A673 (cell line): Measurements from ENCODE around the gene GPATCH11. TPM values are rescaled to one million over a fixed set of nuclear protein-coding genes. Genes with fewer than 3 reads are reported as not detected.

Experiments used
- BruUV-seq: library from RNA; stranded (reverse); fragments of 400-500 nt; replicated peaks from 2 replicates; lab custom pipeline; 2021; lab: Mats Ljungman, UMichigan
- CTCF ChIA-PET: fragments of 300-600 bp; sonication (Branson Sonifier 250); formaldehyde crosslinking; loops from one replicate; lab custom pipeline; 2022; ENCODE audit warnings: antibody characterized with exemption; lab: Charles Lee
- POLR2A ChIA-PET: fragments of 300-600 bp; sonication (Branson Sonifier 250); formaldehyde crosslinking; loops from one replicate; lab custom pipeline; 2022; ENCODE audit warnings: antibody characterized with exemption; ENCODE audit not compliant: low non-redundant PET; lab: Charles Lee
- DNase-seq: peaks from one replicate; pipeline ENCODE4 v3.0.0-alpha.2; 2015; ENCODE audit warnings: low spot score
- H3K27ac ChIP-seq: fragments of 200-600 bp; sonication (generic); 2 replicates; pipeline ENCODE4 v1.5.1; 2016; ENCODE audit warnings: mixed run types, low read depth, mild to moderate bottlenecking, mixed read lengths, antibody characterized with exemption, low read length; ENCODE audit not compliant: poor library complexity, severe bottlenecking
- H3K27me3 ChIP-seq: fragments of 200-600 bp; sonication (generic); replicated peaks from 2 replicates; pipeline ENCODE4 v1.6.1; 2017; ENCODE audit warnings: mixed run types, low read depth, mild to moderate bottlenecking, mixed read lengths, antibody characterized with exemption, low read length; ENCODE audit not compliant: insufficient read depth, poor library complexity
- H3K36me3 ChIP-seq: fragments of 200-600 bp; sonication (generic); 2 replicates; pipeline ENCODE4 v1.6.1; 2016; ENCODE audit warnings: mixed run types, mild to moderate bottlenecking, mixed read lengths, antibody characterized with exemption, low read length; ENCODE audit not compliant: insufficient read depth, poor library complexity, severe bottlenecking
- H3K4me1 ChIP-seq: fragments of 200-600 bp; sonication (generic); 2 replicates; pipeline ENCODE4 v1.6.1; 2017; ENCODE audit warnings: mixed run types, mild to moderate bottlenecking, mixed read lengths, antibody characterized with exemption, low read length; ENCODE audit not compliant: insufficient read depth, poor library complexity, severe bottlenecking
- H3K4me3 ChIP-seq: fragments of 200-600 bp; sonication (generic); 2 replicates; pipeline ENCODE4 v1.5.1; 2016; ENCODE audit warnings: low read depth, mixed run types, mild to moderate bottlenecking, mixed read lengths, low read length; ENCODE audit not compliant: poor library complexity, severe bottlenecking
- H3K9me3 ChIP-seq: fragments of 200-600 bp; sonication (generic); 2 replicates; pipeline ENCODE4 v1.6.1; 2016; ENCODE audit warnings: mixed run types, low read depth, mild to moderate bottlenecking, mixed read lengths, antibody characterized with exemption, low read length; ENCODE audit not compliant: poor library complexity, severe bottlenecking
- CTCF ChIP-seq: fragments of 300-800, 200-600 bp; sonication (generic); conservative IDR thresholded peaks from 2 replicates; pipeline ENCODE4 v1.5.1; 2017; ENCODE audit warnings: low read depth, mild to moderate bottlenecking, antibody characterized with exemption, low read length, moderate library complexity, mixed read lengths
- EZH2 ChIP-seq: fragments of 200-600 bp; sonication (generic); IDR thresholded peaks from 2 replicates; pipeline ENCODE4 v1.6.1; 2017; ENCODE audit warnings: borderline replicate concordance, low read depth, mild to moderate bottlenecking, mixed read lengths, antibody characterized with exemption, low read length; ENCODE audit not compliant: poor library complexity, severe bottlenecking
- intact Hi-C: fragments of 100-400 bp; cut with micrococcal nuclease; formaldehyde crosslinking; loops from one replicate; pipeline ENCODE4 v1.10.0; 2022; ENCODE audit not compliant: unreplicated experiment
- total RNA-seq: library from RNA; stranded (reverse); gene quantifications from 2 replicates; pipeline ENCODE4 v1.2.3, GENCODE V29; 2021

GPATCH11 gene
- total RNA-seq, 1 experiment from 2014 or later = 15.6 TPM

- no peaks in the 10 kb centered on the region for H3K9me3 ChIP-seq
- no peak overlapping the region for H3K4me3 ChIP-seq
- no peak overlapping the region for H3K27ac ChIP-seq
- TF ChIP-seq EZH2 (no peak), CTCF (no peak)
- DNase-seq = no peak
- intact Hi-C loops = no loop called here
- ChIA-PET CTCF (no interaction called here), POLR2A (no interaction called here)
- peaks cover 18% of the 10 kb centered on the region for H3K36me3 ChIP-seq
- no TSS peak for BruUV-seq
- H3K27me3 ChIP-seq = no peaks in the 10 kb centered on the region
- no peaks in the 10 kb centered on the region for H3K4me1 ChIP-seq
Measured at GRCh38 chr2:37109523-37109922, 25.2 kb downstream of the GPATCH11 start.

- TF ChIP-seq EZH2 = no peak
- TF ChIP-seq CTCF = no peak
- ChIA-PET POLR2A (no interaction called here), CTCF (no interaction called here)
- no peak overlapping the region for H3K4me3 ChIP-seq
- H3K27ac ChIP-seq = no peak overlapping the region
- BruUV-seq = no TSS peak
- intact Hi-C loops = no loop called here
- H3K9me3 ChIP-seq = no peaks in the 10 kb centered on the region
- no peak for DNase-seq
- H3K4me1 ChIP-seq = no peaks in the 10 kb centered on the region
- no peaks in the 10 kb centered on the region for H3K27me3 ChIP-seq
- H3K36me3 ChIP-seq = peaks cover 18% of the 10 kb centered on the region
Measured at GRCh38 chr2:37110306-37111212, 26.2 kb downstream of the GPATCH11 start.

- no peaks in the 10 kb centered on the region for H3K27me3 ChIP-seq
- peaks cover 9% of the 10 kb centered on the region for H3K36me3 ChIP-seq
- H3K27ac ChIP-seq = no peak overlapping the region
- TF ChIP-seq CTCF (no peak), EZH2 (no peak)
- ChIA-PET CTCF (no interaction called here), POLR2A (no interaction called here)
- intact Hi-C loops = no loop called here
- H3K4me1 ChIP-seq = no peaks in the 10 kb centered on the region
- H3K4me3 ChIP-seq = no peak overlapping the region
- DNase-seq = no peak
- BruUV-seq = no TSS peak
- no peaks in the 10 kb centered on the region for H3K9me3 ChIP-seq
Measured at GRCh38 chr2:37111958-37112357, 27.6 kb downstream of the GPATCH11 start.
